Esophagus muscularis mucosa (tissue), 4 donors: ENCODE data around the gene PNMA8C. TPM values are rescaled to one million over a fixed set of nuclear protein-coding genes. Genes with fewer than 3 reads are reported as not detected.

Experiments
- DNase-seq: peaks from one replicate; pipeline ENCODE4 v3.0.0-alpha.2; 2017; ENCODE audit errors: extremely low spot score
- H3K27ac ChIP-seq, 4 donors: fragments of 200-600 bp; sonication (generic); replicated peaks in 1 of 4; 1 replicate in 3 of 4; 2 replicates in 1 of 4; pipeline ENCODE4 v1.5.1; 2016 to 2019; ENCODE audit warnings: mild to moderate bottlenecking in 1 of 4
- H3K27me3 ChIP-seq, 4 donors: fragments of 200-600 bp; sonication (generic); one replicate each; pipeline versions ENCODE4 v1.5.1 to v1.6.0; 2016 to 2019
- H3K36me3 ChIP-seq, 4 donors: fragments of 200-600 bp; sonication (generic); one replicate each; pipeline ENCODE4 v1.5.1; 2016 to 2019
- H3K4me1 ChIP-seq, 4 donors: fragments of 200-600 bp; sonication (generic); one replicate each; pipeline ENCODE4 v1.5.1; 2016 to 2019
- H3K4me3 ChIP-seq, 4 donors: fragments of 200-600 bp; sonication (generic); 1 replicate in 2 of 4; 2 replicates in 2 of 4; pipeline ENCODE4 v1.5.1; 2016 to 2019; ENCODE audit warnings: mild to moderate bottlenecking in 4 of 4, moderate library complexity in 1 of 4
- H3K9me3 ChIP-seq, 4 donors: fragments of 200-600 bp; sonication (generic); 1 replicate in 3 of 4; 2 replicates in 1 of 4; pipeline ENCODE4 v1.5.1; 2016 to 2019
- EP300 ChIP-seq: sonication (generic); formaldehyde crosslinking; IDR thresholded peaks from one replicate; pipeline ENCODE4 v1.6.1; 2017; ENCODE audit warnings: antibody characterized with exemption
- POLR2A ChIP-seq: fragments of 450-650 bp; IDR thresholded peaks from one replicate; pipeline ENCODE4 v1.6.1; 2017; ENCODE audit warnings: antibody characterized with exemption, moderate library complexity, mild to moderate bottlenecking, low read depth
- POLR2AphosphoS5 ChIP-seq, 2 donors: sonication (generic); formaldehyde crosslinking; IDR thresholded peaks; one replicate each; pipeline ENCODE4 v1.6.1; 2017; ENCODE audit warnings: antibody characterized with exemption in 2 of 2
- WGBS: methylation state at CpG from one replicate; pipeline ENCODE4 v1.1.5; 2018; 5-methylcytosine and 5-hydroxymethylcytosine counted together
- intact Hi-C: fragments of 100-400 bp; cut with DNase I; formaldehyde crosslinking; loops from one replicate; pipeline ENCODE4 v1.15.1; 2023
- total RNA-seq, 4 donors: library from RNA; depleted of rRNA; stranded (reverse); fragments of >200 nt; gene quantifications; one replicate each; pipeline versions ENCODE4 v1.1.0 to v1.2.1, GENCODE V29; 2016
- TF ChIP-seq, protein P1 (sequence below), 3 experiments: fragments of 200-600 bp in 2 of 3; fragments of 450-650 bp in 1 of 3; sonication (generic) in 2 of 3; IDR thresholded peaks; one replicate each; pipeline ENCODE4 v1.5.1; 2017 to 2019; ENCODE audit warnings: antibody characterized with exemption in 3 of 3, mild to moderate bottlenecking in 2 of 3, moderate library complexity in 1 of 3

PNMA8C gene
- total RNA-seq = under 1 TPM; 0.13 to 0.42 (median 0.17) TPM

DNA sequence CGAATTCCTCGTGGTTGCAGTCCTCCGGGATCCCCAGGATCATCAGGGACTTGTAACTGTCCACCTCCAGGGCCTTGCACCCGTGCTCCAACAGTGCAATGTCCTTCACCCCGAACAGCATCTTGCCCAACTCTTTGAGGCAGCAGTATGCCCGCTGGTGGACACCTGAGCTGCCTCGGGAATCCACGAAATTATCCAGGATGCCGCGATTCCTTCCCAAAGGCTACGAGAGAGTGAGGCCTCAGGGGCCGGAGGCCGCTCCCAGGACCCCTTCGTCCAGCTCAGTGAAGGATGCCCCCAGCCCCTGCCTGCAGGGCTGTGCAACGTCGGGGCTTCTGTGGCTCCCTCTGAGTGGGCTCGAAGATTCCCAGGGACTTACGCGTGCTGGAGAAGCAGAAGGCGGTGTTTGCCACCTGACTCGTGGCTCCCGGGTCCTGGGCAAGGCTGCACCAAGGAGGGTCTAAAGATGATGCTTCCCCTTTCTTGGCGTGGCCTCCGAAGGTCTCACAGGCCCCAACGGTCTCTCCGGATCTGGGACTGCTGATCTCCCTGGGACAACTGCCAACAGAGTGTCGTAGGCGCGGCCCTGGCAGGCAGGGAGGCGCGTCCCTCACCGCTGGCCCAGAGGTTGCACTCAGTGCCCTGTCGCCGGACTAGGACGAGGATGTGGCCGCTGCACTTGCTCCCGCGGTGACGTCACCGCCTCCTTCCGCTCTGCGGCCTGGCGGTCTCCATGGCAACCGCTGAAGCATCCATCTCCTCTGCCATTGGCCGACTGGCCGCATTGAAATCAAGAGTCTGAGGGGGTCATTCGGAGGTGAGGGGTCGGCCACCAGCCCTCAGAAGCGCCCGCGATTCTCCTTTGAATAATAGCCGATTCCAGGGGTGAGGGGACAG lies at the start of gene PNMA8C:
TSS of gene PNMA8C (minus strand) at position 698 of the 897 bp plus-strand sequence. CDS start at position 121, 577 bp downstream.
- no peak for DNase-seq
- peaks cover 5 to 26% (median 22%) of the 10 kb centered on the region in 4 donors for H3K4me1 ChIP-seq
- H3K27me3 ChIP-seq = peaks cover 0 to 39% (median 0%) of the 10 kb centered on the region in 4 donors
- peak within 1 kb of the TSS; percentile 34 to 43 (median 38) for H3K4me3 ChIP-seq
- WGBS = 36% methylated on average over 31 of the region's 52 CpGs
- H3K36me3 ChIP-seq = no peaks in the 10 kb centered on the region
- TF ChIP-seq, protein P1, sequence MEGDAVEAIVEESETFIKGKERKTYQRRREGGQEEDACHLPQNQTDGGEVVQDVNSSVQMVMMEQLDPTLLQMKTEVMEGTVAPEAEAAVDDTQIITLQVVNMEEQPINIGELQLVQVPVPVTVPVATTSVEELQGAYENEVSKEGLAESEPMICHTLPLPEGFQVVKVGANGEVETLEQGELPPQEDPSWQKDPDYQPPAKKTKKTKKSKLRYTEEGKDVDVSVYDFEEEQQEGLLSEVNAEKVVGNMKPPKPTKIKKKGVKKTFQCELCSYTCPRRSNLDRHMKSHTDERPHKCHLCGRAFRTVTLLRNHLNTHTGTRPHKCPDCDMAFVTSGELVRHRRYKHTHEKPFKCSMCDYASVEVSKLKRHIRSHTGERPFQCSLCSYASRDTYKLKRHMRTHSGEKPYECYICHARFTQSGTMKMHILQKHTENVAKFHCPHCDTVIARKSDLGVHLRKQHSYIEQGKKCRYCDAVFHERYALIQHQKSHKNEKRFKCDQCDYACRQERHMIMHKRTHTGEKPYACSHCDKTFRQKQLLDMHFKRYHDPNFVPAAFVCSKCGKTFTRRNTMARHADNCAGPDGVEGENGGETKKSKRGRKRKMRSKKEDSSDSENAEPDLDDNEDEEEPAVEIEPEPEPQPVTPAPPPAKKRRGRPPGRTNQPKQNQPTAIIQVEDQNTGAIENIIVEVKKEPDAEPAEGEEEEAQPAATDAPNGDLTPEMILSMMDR (IDR thresholded peaks at IDR 0.05) = no peak
- TF ChIP-seq EP300 (no peak), POLR2AphosphoS5 (IDR thresholded peaks at IDR 0.05) (no peak), POLR2A (no peak)
- H3K9me3 ChIP-seq = no peaks in the 10 kb centered on the region
- intact Hi-C loops = no loop called here
- no peak within 1 kb of the TSS for H3K27ac ChIP-seq

DNA sequence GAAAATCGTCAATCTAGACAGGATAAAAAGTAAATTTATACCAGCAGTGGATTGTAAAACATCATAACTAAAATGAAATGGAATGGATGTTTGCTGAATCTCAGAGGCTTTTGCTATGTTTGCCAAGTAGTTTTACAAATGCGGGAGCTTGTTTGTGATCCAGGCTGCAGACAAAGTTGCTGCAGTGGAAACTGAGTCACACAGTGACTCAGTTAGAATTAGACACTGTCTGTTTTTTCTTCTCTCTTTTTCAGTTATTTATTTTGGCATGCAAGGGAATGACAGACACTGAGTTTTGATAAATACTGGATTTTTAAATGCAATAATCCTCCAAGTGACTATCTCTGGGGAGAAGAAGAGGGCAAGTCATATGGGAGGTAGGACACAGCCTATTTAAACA lies 47.2 kb upstream of the PNMA8C start:
- intact Hi-C loops = no loop called here
- TF ChIP-seq, protein P1 (IDR thresholded peaks at IDR 0.05) = no peak
- TF ChIP-seq EP300 (no peak), POLR2A (no peak), POLR2AphosphoS5 (IDR thresholded peaks at IDR 0.05) (no peak)
- Histone ChIP-seq H3K4me3 (no peak overlapping the region), H3K9me3 (no peaks in the 10 kb centered on the region), H3K27me3 (peaks cover 0 to 19% (median 0%) of the 10 kb centered on the region in 4 donors), H3K27ac (no peak overlapping the region), H3K4me1 (peaks cover 11 to 22% (median 22%) of the 10 kb centered on the region in 4 donors), H3K36me3 (no peaks in the 10 kb centered on the region)
- WGBS = 72% methylated on average over 2 of the region's 2 CpGs
- DNase-seq = no peak

DNA sequence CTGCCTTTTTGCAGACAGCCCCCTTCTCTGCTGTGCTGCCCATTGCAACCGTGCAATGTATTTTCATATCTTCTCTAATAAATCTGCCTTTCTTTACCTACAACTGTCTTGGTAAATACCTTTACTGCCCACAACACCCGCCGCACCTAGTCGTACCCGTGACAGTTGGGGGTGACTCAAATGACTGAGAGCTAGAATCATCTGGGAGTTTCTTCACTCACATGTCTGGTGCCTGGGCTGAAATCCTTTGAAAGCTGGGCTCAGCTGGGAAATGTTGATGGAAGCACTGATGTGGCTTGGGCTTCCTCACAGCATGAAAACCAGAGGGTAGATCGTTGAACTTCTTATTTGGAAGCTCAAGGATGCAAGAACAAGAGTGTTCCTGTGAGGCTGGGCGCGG lies 45.5 kb upstream of the PNMA8C start:
- Histone ChIP-seq H3K27ac (no peak overlapping the region), H3K4me1 (peaks cover 14 to 18% (median 15%) of the 10 kb centered on the region in 4 donors), H3K4me3 (no peak overlapping the region), H3K9me3 (no peaks in the 10 kb centered on the region), H3K36me3 (no peaks in the 10 kb centered on the region), H3K27me3 (peaks cover 0 to 12% (median 0%) of the 10 kb centered on the region in 4 donors)
- 95% methylated on average over 8 of the region's 8 CpGs for WGBS
- intact Hi-C loops = no loop called here
- TF ChIP-seq POLR2A (no peak), EP300 (no peak), POLR2AphosphoS5 (IDR thresholded peaks at IDR 0.05) (no peak)
- TF ChIP-seq, protein P1 (IDR thresholded peaks at IDR 0.05) = no peak
- DNase-seq = no peak

DNA sequence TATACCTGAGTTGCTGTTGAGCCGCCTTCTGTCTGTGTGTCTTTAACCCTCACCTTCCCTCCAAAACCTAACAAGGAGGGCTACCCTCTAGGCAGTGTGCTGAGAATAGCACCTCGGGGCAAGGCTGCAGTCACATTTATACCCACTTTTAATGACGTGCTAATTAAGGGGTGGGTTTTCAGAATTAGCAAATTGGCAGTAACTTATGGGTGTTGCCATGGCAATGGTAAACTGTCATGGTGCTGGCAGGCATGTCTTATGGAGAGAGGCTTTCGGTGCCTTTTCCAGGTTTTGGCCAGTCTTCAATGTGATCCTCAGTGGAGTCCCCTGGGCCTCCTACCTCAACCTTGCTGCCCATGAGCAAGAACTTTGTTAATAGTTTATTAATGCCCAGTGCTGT lies 43.9 kb upstream of the PNMA8C start:
- no peak for TF ChIP-seq POLR2A
- no peak for TF ChIP-seq POLR2AphosphoS5 (IDR thresholded peaks at IDR 0.05)
- TF ChIP-seq, protein P1 (IDR thresholded peaks at IDR 0.05) = no peak
- no peak for TF ChIP-seq EP300
- WGBS = 86% methylated on average over 4 of the region's 4 CpGs
- Histone ChIP-seq H3K27ac (no peak overlapping the region), H3K4me3 (no peak overlapping the region), H3K27me3 (peaks cover 0 to 12% (median 0%) of the 10 kb centered on the region in 4 donors), H3K36me3 (no peaks in the 10 kb centered on the region), H3K9me3 (no peaks in the 10 kb centered on the region), H3K4me1 (peaks cover 14 to 18% (median 15%) of the 10 kb centered on the region in 4 donors)
- intact Hi-C loops = no loop called here
- DNase-seq = no peak
